ENCODE results near the gene DYRK1A. TPM values are rescaled to one million over a fixed set of nuclear protein-coding genes. Genes with fewer than 3 reads are reported as not detected.

DYRK1A gene
- total RNA-seq, 5 donors from 2014 or later (not counting 1 experiment from before 2014, with no cell fraction given) = 113 to 149 (median 115) TPM

DNA sequence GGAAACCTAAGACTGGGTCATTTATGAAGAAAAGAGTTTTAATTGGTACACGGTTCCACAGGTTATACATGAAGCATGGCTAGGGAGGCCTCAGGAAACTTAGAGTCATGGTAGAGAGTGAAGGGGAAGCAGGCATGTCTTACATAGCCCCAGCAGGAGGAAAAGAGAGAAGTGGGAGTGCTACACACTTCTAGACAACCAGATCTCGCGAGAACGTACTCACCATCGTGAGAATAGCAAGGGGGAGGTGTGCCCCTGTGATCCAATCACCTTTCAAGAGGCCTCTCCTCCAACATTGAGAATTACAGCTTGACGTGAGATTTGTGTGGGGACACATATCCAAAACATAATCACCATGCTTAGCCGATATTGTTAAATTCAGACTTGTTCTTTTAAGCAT is 62.8 kb downstream of the DYRK1A start:
- ChIA-PET CTCF (no interaction called here), POLR2A (no interaction called here)
- Histone ChIP-seq H3K27me3 (replicated peaks in 1 of 2; ENCODE audit: control insufficient read depth in 2 of 2, extremely low read depth in 1 of 2, insufficient read depth in 2 of 2, low read length in 1 of 2) (no peaks in the 10 kb centered on the region), H3K4me3 (ENCODE audit: control insufficient read depth in 1 of 2, extremely low read depth in 1 of 2, low read length in 1 of 2) (no peak overlapping the region), H3K4me1 (ENCODE audit: control insufficient read depth in 1 of 2, extremely low read depth in 1 of 2, insufficient read depth in 2 of 2, low read length in 2 of 2) (peaks cover 10 to 24% of the 10 kb centered on the region in 2 experiments), H3K9me3 (no peaks in the 10 kb centered on the region), H3K27ac (ENCODE audit: low read length) (no peak overlapping the region), H3K36me3 (ENCODE audit: control insufficient read depth in 2 of 2, extremely low read depth in 1 of 2, insufficient read depth in 1 of 2, low read length in 1 of 2) (peaks cover 0 to 10% of the 10 kb centered on the region in 2 donors)
- H3K27me3 Mint-ChIP-seq = no peaks in the 10 kb centered on the region
- ATAC-seq (replicated peaks in 1 of 4) = no peak
- H3K4me3 Mint-ChIP-seq = peak overlapping the region in 1 of 3 donors; percentile 5
- H3K4me1 Mint-ChIP-seq = peaks cover 73 to 80% (median 77%) of the 10 kb centered on the region in 3 donors
- DNase-seq = no peak
- H3K27ac Mint-ChIP-seq = peak overlapping the region; percentile 3 to 21
- peaks cover 54% of the 10 kb centered on the region for H3K36me3 Mint-ChIP-seq
- H3K9me3 Mint-ChIP-seq = no peaks in the 10 kb centered on the region
- 93% methylated on average over 3 of the region's 7 CpGs for WGBS (ENCODE audit: insufficient coverage)

DNA sequence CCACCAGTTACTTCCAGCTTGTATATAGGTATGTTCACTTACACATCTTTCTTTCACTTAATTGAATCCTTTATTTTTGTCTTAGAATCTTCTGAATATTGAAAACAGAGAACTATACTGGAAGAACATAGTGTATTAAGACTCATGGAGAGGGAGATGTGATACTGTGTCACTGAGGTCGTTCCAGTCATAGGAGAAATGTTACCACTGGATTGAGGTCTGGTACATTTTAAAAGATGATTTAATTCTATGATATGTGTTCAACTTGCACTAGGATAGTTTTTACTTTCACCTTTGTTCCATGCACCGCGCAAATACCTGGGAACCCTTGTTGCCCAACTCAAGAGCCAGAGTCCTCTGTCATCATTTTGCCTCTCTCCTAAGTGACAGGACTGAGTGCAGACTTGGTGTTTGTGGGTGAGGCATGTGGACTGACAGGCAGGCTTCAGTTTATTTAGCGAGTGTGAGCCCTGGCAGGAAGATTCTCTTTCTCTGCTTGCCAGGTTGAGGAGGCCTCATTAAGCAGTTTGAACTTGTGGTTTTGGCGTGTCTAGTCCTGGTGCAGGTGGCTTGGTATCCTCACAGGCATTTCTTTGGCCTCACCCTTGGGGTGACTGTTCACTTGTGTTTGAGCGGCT is 63.7 kb downstream of the DYRK1A start:
- Histone ChIP-seq H3K4me3 (ENCODE audit: control insufficient read depth in 1 of 2, extremely low read depth in 1 of 2, low read length in 1 of 2) (no peak overlapping the region), H3K27ac (ENCODE audit: low read length) (no peak overlapping the region), H3K9me3 (no peaks in the 10 kb centered on the region), H3K36me3 (ENCODE audit: control insufficient read depth in 2 of 2, extremely low read depth in 1 of 2, insufficient read depth in 1 of 2, low read length in 1 of 2) (peaks cover 0 to 10% of the 10 kb centered on the region in 2 donors), H3K27me3 (replicated peaks in 1 of 2; ENCODE audit: control insufficient read depth in 2 of 2, extremely low read depth in 1 of 2, insufficient read depth in 2 of 2, low read length in 1 of 2) (no peaks in the 10 kb centered on the region), H3K4me1 (ENCODE audit: control insufficient read depth in 1 of 2, extremely low read depth in 1 of 2, insufficient read depth in 2 of 2, low read length in 2 of 2) (peaks cover 12 to 31% of the 10 kb centered on the region in 2 experiments)
- Mint-ChIP-seq H3K4me3 (peak overlapping the region in 1 of 3 donors; percentile 30), H3K27me3 (no peaks in the 10 kb centered on the region), H3K9me3 (no peaks in the 10 kb centered on the region), H3K27ac (peak overlapping the region; percentile 69 to 86), H3K4me1 (peaks cover 73 to 78% (median 74%) of the 10 kb centered on the region in 3 donors), H3K36me3 (peaks cover 53% of the 10 kb centered on the region)
- WGBS (ENCODE audit: insufficient coverage) = 48% methylated on average over 3 of the region's 6 CpGs
- ATAC-seq (replicated peaks in 1 of 4) (no peak), DNase-seq (no peak)
- CTCF ChIA-PET = no interaction called here
- POLR2A ChIA-PET = interaction anchor here in 1 of 2 donors (0.6 kb wide), 1 partner anchor 1801 kb away, joined by 3 read pairs; no protein-coding TSS in a partner anchor

DNA sequence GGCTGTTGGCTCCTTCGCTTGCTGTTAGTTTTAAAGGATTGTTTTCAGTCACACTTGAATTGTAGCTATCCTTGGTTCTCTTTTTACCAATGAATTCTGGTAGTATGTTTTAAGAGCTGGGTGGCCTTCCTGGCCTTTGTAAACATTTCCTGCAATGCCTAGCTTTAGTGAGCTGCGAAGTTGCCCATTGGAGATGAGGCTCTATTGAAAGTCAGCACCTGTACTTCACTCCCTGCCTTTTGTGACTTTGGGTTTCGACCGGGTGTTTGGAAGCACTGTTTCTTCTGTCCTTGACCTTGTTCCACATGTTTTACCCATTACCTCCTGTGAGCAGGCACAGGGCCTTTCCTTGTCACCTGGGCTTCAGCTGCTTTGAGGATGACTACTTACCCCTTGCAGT is 64.7 kb downstream of the DYRK1A start:
- DNase-seq (no peak), ATAC-seq (replicated peaks in 1 of 4) (no peak)
- H3K36me3 ChIP-seq (ENCODE audit: control insufficient read depth in 2 of 2, extremely low read depth in 1 of 2, insufficient read depth in 1 of 2, low read length in 1 of 2) = peaks cover 0 to 7% of the 10 kb centered on the region in 2 donors
- no peak overlapping the region for H3K4me3 ChIP-seq (ENCODE audit: control insufficient read depth in 1 of 2, extremely low read depth in 1 of 2, low read length in 1 of 2)
- Mint-ChIP-seq H3K9me3 (no peaks in the 10 kb centered on the region), H3K4me3 (peak overlapping the region in 2 of 3 donors; percentile 28 to 30), H3K27me3 (no peaks in the 10 kb centered on the region), H3K27ac (peak overlapping the region; percentile 69 to 86), H3K4me1 (peaks cover 65 to 71% (median 66%) of the 10 kb centered on the region in 3 donors), H3K36me3 (peaks cover 44% of the 10 kb centered on the region)
- no peak overlapping the region for H3K27ac ChIP-seq (ENCODE audit: low read length)
- H3K27me3 ChIP-seq (replicated peaks in 1 of 2; ENCODE audit: control insufficient read depth in 2 of 2, extremely low read depth in 1 of 2, insufficient read depth in 2 of 2, low read length in 1 of 2) = no peaks in the 10 kb centered on the region
- 92% methylated on average over 2 of the region's 4 CpGs for WGBS (ENCODE audit: insufficient coverage)
- peaks cover 15 to 41% of the 10 kb centered on the region in 2 experiments for H3K4me1 ChIP-seq (ENCODE audit: control insufficient read depth in 1 of 2, extremely low read depth in 1 of 2, insufficient read depth in 2 of 2, low read length in 2 of 2)
- CTCF ChIA-PET = interaction anchor here (0.6 kb wide), 2 partner anchors 17 to 180 kb away, joined by 3 to 5 read pairs; no protein-coding TSS in a partner anchor
- POLR2A ChIA-PET = interaction anchor here in 1 of 2 donors (0.7 kb wide), 1 partner anchor 8 kb away, joined by 3 read pairs; no protein-coding TSS in a partner anchor
- H3K9me3 ChIP-seq = no peaks in the 10 kb centered on the region

DNA sequence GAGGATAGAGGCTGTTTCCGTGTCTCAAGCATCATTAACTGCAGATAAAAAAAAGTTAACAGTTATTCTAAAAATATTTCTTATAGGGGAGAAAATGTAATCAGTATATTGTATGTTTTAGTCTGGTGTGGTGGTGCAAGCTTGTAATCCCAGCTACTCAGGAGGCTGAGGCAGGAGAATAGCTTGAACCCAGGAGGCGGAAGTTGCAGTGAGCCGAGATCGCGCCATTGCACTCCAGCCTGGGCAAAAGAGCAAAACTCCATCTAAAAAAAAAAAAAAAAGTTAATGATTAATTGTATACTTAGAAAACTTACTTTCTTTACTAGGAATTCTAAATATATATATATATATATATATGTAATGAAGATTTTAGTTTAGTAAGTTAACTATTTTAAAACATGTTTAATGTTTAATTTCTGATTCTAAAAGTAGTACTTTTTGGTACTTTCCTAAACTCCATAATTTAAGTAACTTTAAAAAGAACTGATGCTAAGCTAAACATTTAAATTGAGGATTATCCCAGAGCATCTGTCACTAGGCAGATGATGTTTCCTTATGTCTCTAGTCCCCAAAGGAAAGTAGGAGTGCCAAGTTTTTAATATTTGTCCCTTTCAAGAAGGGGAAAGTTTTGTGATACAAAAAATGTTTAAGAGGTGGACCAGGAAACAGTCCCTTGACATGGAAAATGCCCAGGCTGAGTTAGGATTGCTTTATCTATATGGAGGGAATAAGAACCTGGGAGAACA is 66.3 kb downstream of the DYRK1A start:
- no peak for ATAC-seq (replicated peaks in 1 of 4)
- H3K4me1 ChIP-seq (ENCODE audit: control insufficient read depth in 1 of 2, extremely low read depth in 1 of 2, insufficient read depth in 2 of 2, low read length in 2 of 2) = peaks cover 16 to 50% of the 10 kb centered on the region in 2 experiments
- H3K4me3 ChIP-seq (ENCODE audit: control insufficient read depth in 1 of 2, extremely low read depth in 1 of 2, low read length in 1 of 2) = no peak overlapping the region
- no peaks in the 10 kb centered on the region for H3K9me3 ChIP-seq
- Mint-ChIP-seq H3K4me1 (peaks cover 56 to 66% (median 60%) of the 10 kb centered on the region in 3 donors), H3K27me3 (no peaks in the 10 kb centered on the region), H3K4me3 (no peak overlapping the region), H3K9me3 (no peaks in the 10 kb centered on the region), H3K27ac (no peak overlapping the region), H3K36me3 (peaks cover 35% of the 10 kb centered on the region)
- H3K27ac ChIP-seq (ENCODE audit: low read length) = no peak overlapping the region
- H3K36me3 ChIP-seq (ENCODE audit: control insufficient read depth in 2 of 2, extremely low read depth in 1 of 2, insufficient read depth in 1 of 2, low read length in 1 of 2) = peaks cover 0 to 7% of the 10 kb centered on the region in 2 donors
- DNase-seq = no peak
- POLR2A ChIA-PET = interaction anchor here (0.6 to 0.7 kb wide), 4 partner anchors 26 to 214 kb away, joined by 3 to 4 read pairs (median 3); no protein-coding TSS in a partner anchor
- CTCF ChIA-PET = interaction anchor here (0.7 to 2.7 kb wide), 2 partner anchors 26 to 46 kb away, joined by 3 to 8 read pairs; no protein-coding TSS in a partner anchor
- WGBS (ENCODE audit: insufficient coverage) = no CpG with 5 or more reads among the region's 5 CpGs
- H3K27me3 ChIP-seq (replicated peaks in 1 of 2; ENCODE audit: control insufficient read depth in 2 of 2, extremely low read depth in 1 of 2, insufficient read depth in 2 of 2, low read length in 1 of 2) = no peaks in the 10 kb centered on the region

GRCh38 chr21:37433456-37433840 is 66.9 kb downstream of the DYRK1A start:
- no peaks in the 10 kb centered on the region for H3K9me3 Mint-ChIP-seq
- H3K4me1 ChIP-seq (ENCODE audit: control insufficient read depth in 1 of 2, extremely low read depth in 1 of 2, insufficient read depth in 2 of 2, low read length in 2 of 2) = peaks cover 16 to 51% of the 10 kb centered on the region in 2 experiments
- H3K27ac Mint-ChIP-seq = peak overlapping the region; percentile 45 to 66
- no peak for ATAC-seq (replicated peaks in 1 of 4)
- no peak for DNase-seq
- peaks cover 0 to 7% of the 10 kb centered on the region in 2 donors for H3K36me3 ChIP-seq (ENCODE audit: control insufficient read depth in 2 of 2, extremely low read depth in 1 of 2, insufficient read depth in 1 of 2, low read length in 1 of 2)
- ChIA-PET POLR2A (interaction anchor here (0.6 to 0.7 kb wide), 2 partner anchors 31 to 215 kb away, joined by 3 read pairs; no protein-coding TSS in a partner anchor), CTCF (interaction anchor here (0.7 to 2.7 kb wide), 2 partner anchors 26 to 46 kb away, joined by 3 to 8 read pairs; no protein-coding TSS in a partner anchor)
- H3K4me3 ChIP-seq (ENCODE audit: control insufficient read depth in 1 of 2, extremely low read depth in 1 of 2, low read length in 1 of 2) = no peak overlapping the region
- no peaks in the 10 kb centered on the region for H3K27me3 Mint-ChIP-seq
- H3K4me3 Mint-ChIP-seq = no peak overlapping the region
- H3K27ac ChIP-seq (ENCODE audit: low read length) = no peak overlapping the region
- H3K4me1 Mint-ChIP-seq = peaks cover 51 to 66% (median 55%) of the 10 kb centered on the region in 3 donors
- H3K9me3 ChIP-seq = no peaks in the 10 kb centered on the region
- H3K27me3 ChIP-seq (replicated peaks in 1 of 2; ENCODE audit: control insufficient read depth in 2 of 2, extremely low read depth in 1 of 2, insufficient read depth in 2 of 2, low read length in 1 of 2) = no peaks in the 10 kb centered on the region
- H3K36me3 Mint-ChIP-seq = peaks cover 29% of the 10 kb centered on the region
- no CpG with 5 or more reads among the region's 5 CpGs for WGBS (ENCODE audit: insufficient coverage)

DNA sequence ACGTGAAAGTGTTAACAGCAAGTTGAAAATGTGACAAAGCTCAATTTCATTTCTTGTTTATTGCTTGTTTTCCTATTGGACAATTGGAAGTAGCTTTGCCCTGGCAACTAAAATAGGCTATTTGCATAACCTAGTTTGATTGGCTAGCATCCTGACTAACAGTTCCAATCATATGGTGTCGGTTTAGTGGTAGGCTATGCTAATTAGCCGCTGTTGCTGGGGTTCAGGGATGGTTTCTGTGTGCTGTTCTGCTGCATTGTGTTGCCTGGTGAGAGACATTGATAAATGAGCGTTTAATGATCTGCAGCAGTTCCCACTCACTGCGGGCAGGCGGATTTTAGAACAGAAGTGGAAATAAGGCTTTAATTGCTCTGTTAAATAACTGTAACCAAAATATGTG is 68.5 kb downstream of the DYRK1A start:
- H3K36me3 ChIP-seq (ENCODE audit: control insufficient read depth in 2 of 2, extremely low read depth in 1 of 2, insufficient read depth in 1 of 2, low read length in 1 of 2) = peaks cover 0 to 7% of the 10 kb centered on the region in 2 donors
- H3K27me3 ChIP-seq (replicated peaks in 1 of 2; ENCODE audit: control insufficient read depth in 2 of 2, extremely low read depth in 1 of 2, insufficient read depth in 2 of 2, low read length in 1 of 2) = no peaks in the 10 kb centered on the region
- H3K4me3 Mint-ChIP-seq = no peak overlapping the region
- no peak overlapping the region for H3K27ac Mint-ChIP-seq
- no peaks in the 10 kb centered on the region for H3K9me3 Mint-ChIP-seq
- H3K36me3 Mint-ChIP-seq = peaks cover 24% of the 10 kb centered on the region
- ATAC-seq (replicated peaks in 1 of 4) (peak; percentile 91 to 98 (median 98)), DNase-seq (peak in 33 of 35 experiments; percentile 16 to 81 (median 47))
- H3K4me3 ChIP-seq (ENCODE audit: control insufficient read depth in 1 of 2, extremely low read depth in 1 of 2, low read length in 1 of 2) = no peak overlapping the region
- ChIA-PET CTCF (interaction anchor here in 1 of 2 donors (0.6 to 2.7 kb wide), 6 partner anchors 11 to 129 kb away, joined by 3 to 8 read pairs (median 4); no protein-coding TSS in a partner anchor), POLR2A (interaction anchor here in 1 of 2 donors (0.6 to 1.0 kb wide), 6 partner anchors 11 to 871 kb away, joined by 3 to 4 read pairs (median 3); no protein-coding TSS in a partner anchor)
- 80% methylated on average over 1 of the region's 6 CpGs for WGBS (ENCODE audit: insufficient coverage)
- H3K4me1 Mint-ChIP-seq = peaks cover 36 to 67% (median 40%) of the 10 kb centered on the region in 3 donors
- peaks cover 23 to 45% of the 10 kb centered on the region in 2 experiments for H3K4me1 ChIP-seq (ENCODE audit: control insufficient read depth in 1 of 2, extremely low read depth in 1 of 2, insufficient read depth in 2 of 2, low read length in 2 of 2)
- no peaks in the 10 kb centered on the region for H3K9me3 ChIP-seq
- H3K27me3 Mint-ChIP-seq = no peaks in the 10 kb centered on the region
- peak overlapping the region; percentile 26 for H3K27ac ChIP-seq (ENCODE audit: low read length)
